ENCODE measurements around the gene ACOT11. TPM values are rescaled to one million over a fixed set of nuclear protein-coding genes. Genes with fewer than 3 reads are reported as not detected.
A peak's percentile ranks its signal among the peaks of the same experiment; 100 is the strongest.

The ACOT11 gene
- 10 to 100 TPM; 13.9 to 87.0 (median 39.1) TPM for total RNA-seq
- polyA plus RNA-seq: 10 to 100 TPM in 1 of 3 donors, 1 to 10 TPM in 2; 5.5 to 14.7 (median 6.0) TPM
- long read RNA-seq, donor 1: 0 reads
- long read RNA-seq, donor 2: 0 reads
- long read RNA-seq, donor 3, partial matches to known transcripts: 6 of 6 reads
- long read RNA-seq, donor 3, other reads (novel, unspliced or antisense): 0 of 6 reads
- long read RNA-seq, donor 4: 0 reads
- long read RNA-seq, donor 5: 0 reads
- long read RNA-seq, donor 6: 0 reads
- long read RNA-seq, donor 7: 0 reads
- long read RNA-seq, donor 8, partial matches to known transcripts: 0 of 1 reads
- long read RNA-seq, donor 8, other reads (novel, unspliced or antisense): 0 of 1 reads
- long read RNA-seq, donor 9: 0 reads
- long read RNA-seq, donor 10: 0 reads

DNA sequence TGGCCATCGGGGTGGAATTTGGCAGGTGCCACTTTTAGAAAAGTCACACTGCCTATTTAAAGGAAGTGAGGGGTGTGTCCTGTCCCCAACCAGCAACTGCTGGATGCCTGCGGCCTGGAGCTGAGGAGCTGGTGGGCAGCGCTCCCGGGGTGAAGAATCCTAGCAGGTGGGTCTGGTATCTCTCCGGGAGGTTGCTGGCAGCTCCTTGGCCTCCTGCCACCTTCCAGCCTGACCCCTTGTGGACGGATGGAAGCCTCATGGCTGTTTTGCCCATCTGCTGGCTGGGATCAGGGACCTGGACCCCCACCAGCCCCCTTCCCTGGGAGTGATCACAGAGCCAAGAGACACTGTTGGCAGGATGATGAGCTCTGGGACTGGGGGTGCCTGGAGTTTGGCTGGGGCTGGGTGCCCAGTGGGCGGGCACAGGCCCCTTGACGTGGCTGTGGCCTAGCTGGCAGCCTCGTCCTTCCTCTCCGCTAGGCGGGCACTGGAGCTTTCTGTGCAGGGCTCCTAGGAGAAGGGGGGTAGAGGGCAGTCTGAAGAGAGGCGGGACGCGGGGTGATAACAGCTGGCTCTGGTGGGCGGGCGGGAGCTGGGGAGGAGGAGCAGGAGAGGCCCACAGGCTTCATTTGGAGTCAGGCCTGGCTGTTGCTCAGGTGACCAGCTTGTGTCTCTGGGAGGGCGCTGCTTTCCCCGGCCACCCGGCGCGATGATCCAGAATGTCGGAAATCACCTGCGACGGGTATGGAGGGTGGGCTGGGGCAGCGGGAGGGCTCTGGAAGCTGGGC is at the start of gene ACOT11:
ACOT11 (plus strand) TSS at position 628 of the 788 bp plus-strand sequence; CDS start at position 710, 82 bp downstream.
- 15 to 36% (median 21%) methylated on average over 10 to 25 of the region's 25 CpGs for WGBS, 5 donors

DNA sequence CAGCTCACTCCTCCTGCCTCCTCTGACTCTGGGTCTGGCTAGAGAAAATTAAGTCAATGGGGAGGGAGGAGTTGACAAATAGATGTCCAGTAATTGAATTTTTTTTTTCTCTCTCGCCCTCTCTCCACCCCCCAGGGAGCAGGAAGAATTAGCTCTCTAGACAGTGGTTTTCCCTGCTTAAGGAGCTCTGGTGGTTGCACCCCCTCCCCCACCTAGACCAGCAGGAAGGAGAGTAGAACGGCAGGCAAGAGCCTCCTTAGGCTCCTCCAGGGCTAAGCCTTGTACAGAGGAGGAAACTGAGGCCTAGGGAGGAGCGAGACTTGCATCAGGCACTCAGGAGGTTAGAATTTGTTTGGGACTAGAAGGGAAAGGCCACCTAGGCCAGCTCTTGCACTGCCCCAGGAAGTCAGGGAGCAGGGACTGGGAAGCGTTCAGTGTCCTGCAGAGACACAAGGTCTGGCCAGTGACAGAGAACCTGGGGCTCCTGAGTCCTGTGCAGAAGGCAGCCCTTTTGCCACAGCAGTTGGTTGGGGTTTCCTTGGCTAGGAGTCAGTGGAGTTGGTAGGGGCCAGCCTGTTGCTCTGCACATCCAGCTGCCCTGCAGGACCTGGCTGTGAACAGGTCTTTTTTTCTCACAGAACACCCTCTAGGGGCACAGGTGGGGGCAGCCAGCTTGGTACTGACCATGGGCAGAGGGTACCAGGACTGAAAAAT is 49.5 kb upstream of the ACOT11 start:
- no peak for DNase-seq
- Histone ChIP-seq H3K27me3 (peaks cover 0 to 34% (median 20%) of the 10 kb centered on the region in 3 donors), H3K27ac (no peak overlapping the region), H3K9me3 (peaks cover 0 to 5% (median 2%) of the 10 kb centered on the region in 4 donors), H3K4me3 (peak overlapping the region; percentile 40 to 55 (median 43)), H3K36me3 (no peaks in the 10 kb centered on the region), H3K4me1 (peaks cover 13 to 19% (median 16%) of the 10 kb centered on the region in 4 donors)
- WGBS, 5 donors: 71 to 82% (median 78%) methylated on average over 4 of the region's 4 CpGs
- intact Hi-C loops (cut with DNase I; ENCODE audit: low total_unique reads): loop anchor here (10.0 kb wide), 1 partner anchor 374 kb away; no protein-coding TSS in a partner anchor
- TF ChIP-seq, protein P1, sequence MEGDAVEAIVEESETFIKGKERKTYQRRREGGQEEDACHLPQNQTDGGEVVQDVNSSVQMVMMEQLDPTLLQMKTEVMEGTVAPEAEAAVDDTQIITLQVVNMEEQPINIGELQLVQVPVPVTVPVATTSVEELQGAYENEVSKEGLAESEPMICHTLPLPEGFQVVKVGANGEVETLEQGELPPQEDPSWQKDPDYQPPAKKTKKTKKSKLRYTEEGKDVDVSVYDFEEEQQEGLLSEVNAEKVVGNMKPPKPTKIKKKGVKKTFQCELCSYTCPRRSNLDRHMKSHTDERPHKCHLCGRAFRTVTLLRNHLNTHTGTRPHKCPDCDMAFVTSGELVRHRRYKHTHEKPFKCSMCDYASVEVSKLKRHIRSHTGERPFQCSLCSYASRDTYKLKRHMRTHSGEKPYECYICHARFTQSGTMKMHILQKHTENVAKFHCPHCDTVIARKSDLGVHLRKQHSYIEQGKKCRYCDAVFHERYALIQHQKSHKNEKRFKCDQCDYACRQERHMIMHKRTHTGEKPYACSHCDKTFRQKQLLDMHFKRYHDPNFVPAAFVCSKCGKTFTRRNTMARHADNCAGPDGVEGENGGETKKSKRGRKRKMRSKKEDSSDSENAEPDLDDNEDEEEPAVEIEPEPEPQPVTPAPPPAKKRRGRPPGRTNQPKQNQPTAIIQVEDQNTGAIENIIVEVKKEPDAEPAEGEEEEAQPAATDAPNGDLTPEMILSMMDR (IDR thresholded peaks at IDR 0.05): no peak
- no peak for TF ChIP-seq POLR2A (IDR thresholded peaks at IDR 0.05)
- TF ChIP-seq EP300 (IDR thresholded peaks at IDR 0.05): no peak
- no peak for TF ChIP-seq POLR2AphosphoS5 (IDR thresholded peaks at IDR 0.05)

More for the DNA sequence above, at the start of gene ACOT11:
- intact Hi-C loops (cut with DNase I; ENCODE audit: low total_unique reads): no loop called here
- DNase-seq: peak; percentile 77 to 96
- peaks cover 17 to 51% (median 29%) of the 10 kb centered on the region in 4 donors for H3K4me1 ChIP-seq
- no peaks in the 10 kb centered on the region for H3K27me3 ChIP-seq
- H3K36me3 ChIP-seq: no peaks in the 10 kb centered on the region
- peak within 1 kb of the TSS; percentile 58 to 86 (median 81) for H3K27ac ChIP-seq
- no peaks in the 10 kb centered on the region for H3K9me3 ChIP-seq
- TF ChIP-seq POLR2A (IDR thresholded peaks at IDR 0.05) (no peak), EP300 (IDR thresholded peaks at IDR 0.05) (peak; percentile 26), POLR2AphosphoS5 (IDR thresholded peaks at IDR 0.05) (peak; percentile 31 to 70 (median 33))
- TF ChIP-seq, protein P1 (IDR thresholded peaks at IDR 0.05): peak in 5 of 7 experiments; percentile 45 to 81 (median 56)
- H3K4me3 ChIP-seq: peak within 1 kb of the TSS; percentile 22 to 39 (median 37)

DNA sequence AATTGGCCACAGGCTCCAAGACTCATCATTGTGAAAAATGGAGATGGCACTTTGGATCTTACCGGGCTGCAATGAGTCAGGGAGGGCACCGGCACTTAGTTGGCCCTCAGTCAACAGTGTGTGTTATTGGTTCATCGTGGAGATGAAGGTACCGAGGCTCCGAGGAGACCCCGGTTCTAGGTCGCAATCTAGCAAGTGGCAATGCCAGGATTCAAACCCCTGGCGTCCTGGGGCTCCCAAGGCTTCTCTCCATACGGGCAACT is 49.0 kb upstream of the ACOT11 start:
- DNase-seq: no peak
- TF ChIP-seq POLR2AphosphoS5 (IDR thresholded peaks at IDR 0.05) (no peak), EP300 (IDR thresholded peaks at IDR 0.05) (no peak), POLR2A (IDR thresholded peaks at IDR 0.05) (no peak)
- TF ChIP-seq, protein P1 (IDR thresholded peaks at IDR 0.05): no peak
- Histone ChIP-seq H3K27ac (peak overlapping the region in 1 of 5 donors; percentile 37), H3K27me3 (peaks cover 0 to 34% (median 20%) of the 10 kb centered on the region in 3 donors), H3K4me1 (peaks cover 13 to 19% (median 16%) of the 10 kb centered on the region in 4 donors), H3K4me3 (peak overlapping the region; percentile 40 to 55 (median 43)), H3K36me3 (no peaks in the 10 kb centered on the region), H3K9me3 (peaks cover 0 to 5% (median 2%) of the 10 kb centered on the region in 4 donors)
- 5 to 14% (median 11%) methylated on average over 9 of the region's 9 CpGs for WGBS, 5 donors
- intact Hi-C loops (cut with DNase I; ENCODE audit: low total_unique reads): loop anchor here (10.0 kb wide), 1 partner anchor 374 kb away; no protein-coding TSS in a partner anchor
